Frontal cortex (tissue), 4 donors: Measurements from ENCODE around the gene INA. TPM values are rescaled to one million over a fixed set of nuclear protein-coding genes. Genes with fewer than 3 reads are reported as not detected.
"Not testable (repeated sequence)": the region's sequence is repeated elsewhere in the genome, so short reads cannot be mapped to it uniquely, and the experiment has no call there.

Source experiments
- DNase-seq, 2 donors: peaks; one replicate each; pipeline ENCODE4 v3.0.0; 2012; ENCODE audit warnings: low spot score in 2 of 2
- FAIRE-seq: peaks from 2 replicates; lab custom pipeline; 2012; peaks lifted over from hg19 to GRCh38; lab: Jason Lieb, UNC
- total RNA-seq: library from RNA; depleted of rRNA; stranded (reverse); fragments of >200 nt; gene quantifications from one replicate; pipeline ENCODE4 v1.2.3, GENCODE V29; 2014
- donor health status: control.
- donor health status: control.
- donor health status: control.

Gene INA
- 138 TPM for total RNA-seq

DNA sequence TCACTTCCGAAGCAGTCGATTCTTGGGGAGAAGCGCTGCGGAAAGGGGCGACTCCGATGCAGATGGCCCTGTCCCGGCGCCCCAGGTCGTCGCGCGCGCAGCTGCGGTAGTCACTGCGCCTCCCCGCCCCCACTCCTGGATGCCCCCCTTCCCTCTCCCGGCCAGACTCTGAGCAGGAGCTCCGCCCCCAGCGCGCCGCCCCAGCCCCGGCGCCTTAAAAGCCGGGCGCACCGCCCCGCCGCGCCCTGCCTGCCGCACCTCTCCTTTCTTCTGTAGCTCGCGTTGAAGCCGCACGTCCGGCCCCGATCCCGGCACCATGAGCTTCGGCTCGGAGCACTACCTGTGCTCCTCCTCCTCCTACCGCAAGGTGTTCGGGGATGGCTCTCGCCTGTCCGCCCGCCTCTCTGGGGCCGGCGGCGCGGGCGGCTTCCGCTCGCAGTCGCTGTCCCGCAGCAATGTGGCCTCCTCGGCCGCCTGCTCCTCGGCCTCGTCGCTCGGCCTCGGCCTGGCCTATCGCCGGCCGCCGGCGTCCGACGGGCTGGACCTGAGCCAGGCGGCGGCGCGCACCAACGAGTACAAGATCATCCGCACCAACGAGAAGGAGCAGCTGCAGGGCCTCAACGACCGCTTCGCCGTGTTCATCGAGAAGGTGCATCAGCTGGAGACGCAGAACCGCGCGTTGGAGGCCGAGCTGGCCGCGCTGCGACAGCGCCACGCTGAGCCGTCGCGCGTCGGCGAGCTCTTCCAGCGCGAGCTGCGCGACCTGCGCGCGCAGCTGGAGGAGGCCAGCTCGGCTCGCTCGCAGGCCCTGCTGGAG, at the start of gene INA:
TSS of gene INA (plus strand) at position 243 of the 817 bp plus-strand sequence. CDS start at position 317, 74 bp downstream.
- no peak for FAIRE-seq
- DNase-seq = peak; percentile 49 to 54

DNA sequence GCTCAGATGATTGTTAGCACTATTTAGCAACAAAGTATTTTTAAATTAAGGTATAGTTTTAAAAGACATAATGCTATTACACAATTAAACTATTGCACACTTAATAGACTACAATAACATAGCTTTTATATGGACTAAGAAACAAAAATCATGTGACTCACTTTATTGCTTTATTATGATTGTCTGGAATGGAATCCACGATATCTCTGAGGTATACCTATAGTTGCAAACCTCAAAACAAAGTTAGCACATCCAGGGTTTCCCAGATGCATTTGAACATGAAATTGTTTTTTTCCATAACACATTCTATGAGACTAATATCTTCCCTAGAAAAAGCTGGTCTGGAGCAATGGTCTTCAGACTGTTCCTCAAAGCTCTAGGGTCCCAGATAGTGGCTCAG, 49.5 kb upstream of the INA start:
- DNase-seq = no peak
- FAIRE-seq = no peak

DNA sequence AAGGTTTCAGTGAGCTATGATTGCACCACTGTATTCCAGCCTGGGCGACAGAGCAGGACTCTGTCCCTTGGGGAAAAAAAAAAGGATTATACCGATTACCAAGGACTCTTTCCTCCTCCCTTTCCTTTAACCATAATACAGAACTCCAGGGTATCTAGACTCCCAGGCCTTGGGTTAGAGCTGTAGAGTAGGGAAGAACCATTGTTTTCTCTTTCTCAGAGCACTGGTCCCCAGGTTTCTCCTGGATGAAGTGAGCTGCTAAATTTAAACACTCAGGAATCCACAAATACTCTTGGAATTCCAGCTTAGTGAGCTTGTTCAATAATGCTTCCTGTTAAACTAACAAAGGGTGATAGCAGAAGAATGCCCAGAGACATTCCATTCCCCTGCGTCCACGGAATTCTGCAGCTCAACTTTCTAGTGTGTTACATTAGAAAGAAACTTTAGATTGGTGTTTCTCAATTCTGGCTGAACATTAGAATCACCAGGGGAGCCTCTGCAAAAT, 45.8 kb upstream of the INA start:
- DNase-seq (no peak), FAIRE-seq (no peak)

DNA sequence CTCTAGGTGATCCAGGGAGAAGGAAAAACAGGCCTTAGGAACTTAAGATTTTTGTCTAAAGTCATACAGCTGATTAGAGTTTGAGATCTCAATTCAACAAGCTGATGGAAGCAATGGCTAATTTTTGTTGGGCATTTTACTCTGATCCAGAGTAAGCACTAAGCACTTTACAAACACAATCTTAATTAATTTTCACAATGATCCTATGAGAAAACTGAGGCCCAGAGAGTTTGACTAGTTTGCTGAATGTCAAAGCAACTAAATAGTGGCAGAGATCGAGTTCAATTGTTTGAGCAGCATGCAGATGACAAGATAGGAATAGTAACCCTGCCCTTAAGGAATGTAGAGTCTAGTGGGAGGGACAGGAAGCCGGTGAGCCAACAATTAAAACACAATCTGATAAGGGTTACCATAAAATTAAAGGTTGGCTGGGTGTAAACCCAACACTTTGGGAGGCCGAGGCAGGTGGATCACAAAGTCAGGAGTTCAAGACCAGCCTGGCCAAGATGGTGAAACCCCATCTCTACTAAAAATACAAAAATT, 44.7 kb upstream of the INA start:
- no peak for DNase-seq
- FAIRE-seq = no peak

DNA sequence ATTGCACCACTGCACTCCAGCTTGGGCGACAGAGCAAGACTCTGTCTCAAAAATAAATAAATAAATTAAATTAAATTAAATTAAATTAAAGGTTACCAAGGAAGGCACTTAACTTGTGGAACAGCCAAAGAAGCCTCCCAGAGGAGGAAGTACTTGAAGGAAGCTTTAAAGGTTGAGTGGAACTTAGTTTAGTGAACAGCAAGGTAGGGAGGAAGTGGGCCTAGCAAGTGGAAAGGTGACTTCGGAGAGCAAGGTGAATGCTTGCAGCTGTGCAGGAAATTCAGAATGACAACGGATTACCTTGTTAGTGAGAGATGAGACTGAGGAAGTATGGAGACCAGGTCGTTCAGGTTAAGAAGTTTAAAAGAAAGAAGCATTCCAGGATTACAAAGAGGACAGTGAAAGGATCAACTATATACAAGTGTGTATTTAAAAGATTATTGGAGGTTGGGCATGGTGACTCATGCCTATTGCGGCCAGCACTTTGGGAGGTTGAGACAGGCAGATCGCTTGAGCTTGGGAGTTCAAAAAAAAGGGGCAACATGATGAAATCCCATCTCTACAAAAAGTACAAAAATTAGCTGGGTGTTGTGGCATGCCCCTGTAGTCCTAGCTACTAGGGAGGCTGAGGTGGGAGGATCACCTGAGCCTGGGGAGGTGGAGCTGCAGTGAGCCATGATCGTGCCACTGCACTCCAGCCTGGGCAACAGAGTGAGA, 44.0 kb upstream of the INA start:
- DNase-seq (no peak), FAIRE-seq (no peak)

GRCh38 chr10:103235775-103236174, 41.2 kb upstream of the INA start:
- no peak for DNase-seq
- FAIRE-seq = no peak

GRCh38 chr10:103238506-103239252, 38.3 kb upstream of the INA start:
- FAIRE-seq = no peak
- DNase-seq = no peak

DNA sequence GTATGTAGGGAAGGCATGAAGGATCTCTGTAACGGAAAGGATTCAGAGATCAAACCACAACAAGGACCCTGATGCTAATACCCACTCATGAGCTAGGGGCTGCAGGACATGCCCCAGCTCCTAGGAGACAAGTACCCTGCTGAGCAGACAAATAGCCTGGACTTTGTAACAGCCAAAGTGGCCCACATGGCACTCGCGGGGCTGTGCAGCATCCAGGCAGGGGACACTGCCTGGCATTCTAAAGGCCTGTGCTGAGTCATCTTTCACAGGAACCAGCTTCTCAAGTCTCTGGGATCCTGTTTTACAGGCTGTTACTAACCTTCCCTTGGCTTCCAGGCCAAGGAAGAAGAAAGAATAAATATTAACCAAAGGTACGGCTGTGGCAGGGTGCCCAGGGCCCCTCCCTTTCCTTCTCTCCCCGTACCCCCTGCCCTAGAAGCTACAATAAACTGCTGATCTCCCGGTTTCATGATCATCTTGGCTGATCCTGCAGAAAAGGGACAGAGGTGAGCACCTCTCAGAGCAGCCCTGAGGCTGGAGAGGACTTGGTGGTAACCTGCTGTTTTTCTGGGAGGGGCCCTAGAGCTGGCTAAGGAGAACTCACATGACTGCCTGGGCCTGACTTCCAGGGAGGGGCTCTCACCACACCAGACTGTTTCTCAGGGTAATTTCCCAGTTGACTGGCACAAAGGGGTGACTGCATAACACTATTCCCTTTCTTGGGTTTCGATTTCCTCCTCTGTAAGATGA, 35.5 kb upstream of the INA start:
- DNase-seq (peak in 1 of 2 donors; percentile 39), FAIRE-seq (no peak)

DNA sequence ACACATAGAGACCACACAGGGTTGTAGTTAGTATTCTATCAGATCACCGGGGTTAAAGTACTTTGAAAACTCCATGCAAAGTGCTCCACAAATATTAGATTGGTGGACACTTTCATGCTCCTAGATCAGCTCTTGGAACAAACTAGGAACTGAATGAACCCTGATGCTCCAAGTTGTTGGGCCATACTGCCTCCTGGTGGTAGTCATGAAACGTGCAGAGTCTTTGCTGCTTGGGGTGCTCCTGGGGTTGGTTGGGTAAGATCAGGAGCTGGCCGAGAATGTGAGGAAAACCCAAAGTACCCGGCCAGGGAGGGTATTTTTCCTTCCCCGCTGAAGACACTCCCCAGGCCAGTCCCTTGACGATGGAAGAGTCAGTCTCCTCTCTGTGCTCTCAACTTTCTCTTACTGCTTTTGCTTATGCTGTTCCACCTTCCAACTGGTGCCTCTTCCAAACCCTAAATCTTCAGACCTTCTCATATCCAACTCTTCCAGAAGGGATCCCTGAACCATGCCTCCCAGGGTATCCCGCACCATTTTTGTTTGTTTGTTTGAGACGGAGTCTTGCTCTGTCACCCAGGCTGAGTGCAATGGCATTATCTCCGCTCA, 32.2 kb upstream of the INA start:
- DNase-seq = peak; percentile 80 to 81
- FAIRE-seq = no peak

DNA sequence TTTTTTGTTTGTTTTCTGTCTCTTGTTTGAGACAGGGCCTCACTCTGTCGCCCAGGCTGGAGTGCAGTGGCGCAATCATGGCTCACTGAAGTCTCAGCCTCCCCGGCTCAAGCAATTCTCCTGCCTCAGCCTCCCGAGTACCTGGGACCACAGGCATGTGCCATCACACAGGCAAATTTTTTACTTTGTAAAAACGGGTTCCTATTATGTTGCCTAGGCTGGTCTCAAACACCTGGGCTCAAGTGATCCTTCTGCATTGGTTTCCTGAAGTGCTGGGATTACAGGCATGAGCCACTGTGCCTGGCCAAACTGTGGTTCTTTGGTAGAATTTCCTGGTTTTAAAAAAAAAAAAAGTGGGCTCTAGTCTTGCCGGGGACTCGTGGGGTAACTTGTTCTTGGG, 31.4 kb upstream of the INA start, which contains the start of gene RPEL1:
TSS of gene RPEL1 (plus strand) at position 301 of the 400 bp plus-strand sequence. CDS start 110 bp downstream, outside the sequence.
- DNase-seq, FAIRE-seq: not testable (repeated sequence)

DNA sequence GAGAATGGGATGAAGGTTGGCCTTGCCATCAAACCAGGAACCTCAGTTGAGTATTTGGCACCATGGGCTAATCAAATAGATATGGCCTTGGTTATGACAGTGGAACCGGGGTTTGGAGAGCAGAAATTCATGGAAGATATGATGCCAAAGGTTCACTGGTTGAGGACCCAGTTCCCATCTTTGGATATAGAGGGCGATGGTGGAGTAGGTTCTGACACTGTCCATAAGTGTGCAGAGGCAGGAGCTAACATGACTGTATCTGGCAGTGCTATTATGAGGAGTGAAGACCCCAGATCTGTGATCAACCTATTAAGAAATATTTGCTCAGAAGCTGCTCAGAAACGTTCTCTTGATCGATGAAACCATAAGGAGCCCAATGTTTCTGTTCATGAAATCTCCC, 30.6 kb upstream of the INA start:
- DNase-seq = no peak
- no peak for FAIRE-seq

- no peak for DNase-seq
- FAIRE-seq = no peak
These were observed 22.8 kb upstream of the INA start for GRCh38 chr10:103254113-103254512.

GRCh38 chr10:103254538-103255325, 22.2 kb upstream of the INA start:
- FAIRE-seq = no peak
- no peak for DNase-seq

DNA sequence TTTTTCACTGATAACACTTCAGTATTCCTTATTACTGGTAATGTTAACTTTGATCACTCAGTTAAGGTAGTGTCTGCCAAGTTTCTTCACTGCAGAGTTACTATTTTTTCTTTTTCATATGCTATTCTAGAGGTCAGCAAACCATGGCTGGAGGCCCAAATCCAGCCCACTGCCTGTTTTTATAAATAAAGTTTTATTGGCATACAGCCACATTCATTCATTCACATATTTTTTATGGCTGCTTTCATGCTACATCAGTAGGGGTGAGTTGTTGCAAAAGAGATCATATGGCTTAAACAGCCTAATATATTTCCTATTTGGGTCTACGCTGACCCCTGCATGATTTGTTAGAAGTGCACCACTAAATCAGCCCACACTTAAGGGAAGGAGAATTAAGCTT, 20.3 kb upstream of the INA start:
- DNase-seq (no peak), FAIRE-seq (no peak)

GRCh38 chr10:103257812-103258211, 19.1 kb upstream of the INA start:
- DNase-seq = no peak
- FAIRE-seq = no peak

GRCh38 chr10:103258928-103259327, 18.0 kb upstream of the INA start:
- not testable (repeated sequence) for FAIRE-seq, DNase-seq

GRCh38 chr10:103259989-103260388, 16.9 kb upstream of the INA start:
- DNase-seq (no peak), FAIRE-seq (no peak)

DNA sequence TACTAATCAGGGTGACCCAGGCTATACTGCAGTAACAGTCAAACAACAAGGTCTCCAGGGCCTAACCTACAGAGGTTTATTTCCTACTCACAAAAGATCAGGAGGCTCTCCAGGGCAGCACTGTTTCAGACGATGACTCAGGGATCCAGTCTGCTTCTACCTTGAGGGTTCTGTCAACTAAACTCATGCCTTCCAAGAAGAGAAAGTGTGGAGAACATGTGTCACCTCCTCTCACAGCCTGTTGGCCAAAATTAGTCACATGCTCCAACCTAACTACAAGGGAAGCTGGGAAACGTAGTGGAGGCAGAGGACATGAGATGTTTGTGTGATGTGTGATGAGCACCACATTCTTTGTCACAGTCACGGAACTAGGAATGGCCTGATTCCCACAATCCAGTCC, 14.7 kb upstream of the INA start:
- no peak for FAIRE-seq
- DNase-seq = no peak
